Panc1 (cell line): ENCODE measurements around the gene FAM117A.
"Not testable (repeated sequence)": the region's sequence is repeated elsewhere in the genome, so short reads cannot be mapped to it uniquely, and the experiment has no call there.

Experiments
- CTCF ChIP-seq: fragments of 450-650 bp; IDR thresholded peaks from 2 replicates; pipeline ENCODE4 v1.5.1; 2017; ENCODE audit warnings: mild to moderate bottlenecking
- POLR2AphosphoS5 ChIP-seq: IDR thresholded peaks from 2 replicates; pipeline ENCODE4 v1.6.1; 2012; ENCODE audit warnings: mild to moderate bottlenecking, low read depth, low read length, moderate library complexity
- REST ChIP-seq, 2 experiments: IDR thresholded peaks; 2 replicates each; pipeline ENCODE4 v1.6.1; 2011 to 2012; ENCODE audit warnings: low read depth in 2 of 2, control low read depth in 1 of 2, low read length in 1 of 2, mild to moderate bottlenecking in 1 of 2, moderate library complexity in 1 of 2; ENCODE audit not compliant: insufficient read depth in 1 of 2
- SIN3A ChIP-seq: IDR thresholded peaks from 2 replicates; pipeline ENCODE4 v1.6.1; 2012; ENCODE audit warnings: low read depth, mild to moderate bottlenecking, low read length, moderate library complexity, borderline replicate concordance; ENCODE audit not compliant: insufficient read depth
- TCF7L2 ChIP-seq: IDR thresholded peaks from 2 replicates; pipeline ENCODE4 v1.6.1; 2011; ENCODE audit warnings: mild to moderate bottlenecking, low read depth, low read length, inconsistent platforms

- not testable (repeated sequence) for TF ChIP-seq CTCF; POLR2AphosphoS5; REST (IDR thresholded peaks at IDR 0.05; ENCODE audit: insufficient read depth in 1 of 2, low read depth in 2 of 2, low read length in 1 of 2); TCF7L2; SIN3A
These were observed 5.4 kb downstream of the FAM117A start for GRCh38 chr17:49758464-49759010.
